PC-9 (cell line): ENCODE measurements around the gene RPS3A.

Experiments
- EZH2 ChIP-seq: fragments of 200-600 bp; sonication (generic); IDR thresholded peaks from 2 replicates; pipeline ENCODE4 v1.8.0; 2017; ENCODE audit warnings: antibody characterized with exemption, low read depth
- TF ChIP-seq, protein P1 (sequence below): fragments of 200-600 bp; sonication (generic); conservative IDR thresholded peaks from 2 replicates; pipeline ENCODE4 v1.6.1; 2017; ENCODE audit warnings: mixed run types, antibody characterized with exemption, mild to moderate bottlenecking, moderate library complexity

DNA sequence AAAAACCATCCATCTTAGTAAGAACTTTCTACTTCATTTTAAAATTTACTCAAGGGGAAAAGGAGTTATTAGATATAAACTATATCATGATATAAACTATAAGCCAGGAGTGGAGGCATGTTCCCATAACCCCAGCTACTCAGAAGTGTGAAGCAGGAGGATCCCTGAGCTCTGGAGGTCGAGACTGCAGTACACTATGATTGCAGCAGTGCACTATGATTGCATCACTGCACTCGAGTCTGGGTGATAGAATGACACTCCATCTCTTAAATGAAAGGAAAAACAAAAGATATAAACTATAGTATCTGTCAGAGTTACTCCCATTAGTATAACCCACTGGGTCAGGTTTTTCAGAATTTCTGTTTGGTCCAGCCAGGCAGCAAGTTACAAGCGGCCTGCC lies 47.6 kb downstream of the RPS3A start:
- TF ChIP-seq, protein P1, sequence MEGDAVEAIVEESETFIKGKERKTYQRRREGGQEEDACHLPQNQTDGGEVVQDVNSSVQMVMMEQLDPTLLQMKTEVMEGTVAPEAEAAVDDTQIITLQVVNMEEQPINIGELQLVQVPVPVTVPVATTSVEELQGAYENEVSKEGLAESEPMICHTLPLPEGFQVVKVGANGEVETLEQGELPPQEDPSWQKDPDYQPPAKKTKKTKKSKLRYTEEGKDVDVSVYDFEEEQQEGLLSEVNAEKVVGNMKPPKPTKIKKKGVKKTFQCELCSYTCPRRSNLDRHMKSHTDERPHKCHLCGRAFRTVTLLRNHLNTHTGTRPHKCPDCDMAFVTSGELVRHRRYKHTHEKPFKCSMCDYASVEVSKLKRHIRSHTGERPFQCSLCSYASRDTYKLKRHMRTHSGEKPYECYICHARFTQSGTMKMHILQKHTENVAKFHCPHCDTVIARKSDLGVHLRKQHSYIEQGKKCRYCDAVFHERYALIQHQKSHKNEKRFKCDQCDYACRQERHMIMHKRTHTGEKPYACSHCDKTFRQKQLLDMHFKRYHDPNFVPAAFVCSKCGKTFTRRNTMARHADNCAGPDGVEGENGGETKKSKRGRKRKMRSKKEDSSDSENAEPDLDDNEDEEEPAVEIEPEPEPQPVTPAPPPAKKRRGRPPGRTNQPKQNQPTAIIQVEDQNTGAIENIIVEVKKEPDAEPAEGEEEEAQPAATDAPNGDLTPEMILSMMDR: no peak
- no peak for TF ChIP-seq EZH2
